Parathyroid adenoma (tissue), 2 donors: ENCODE results near the gene ZFYVE1.
"Not testable (repeated sequence)": the region's sequence is repeated elsewhere in the genome, so short reads cannot be mapped to it uniquely, and the experiment has no call there.

Experiments
- H2AFZ ChIP-seq: fragments of 300-600 bp; sonication (generic); one replicate; pipeline ENCODE4 v1.7.0; 2017; ENCODE audit warnings: antibody characterized with exemption, mild to moderate bottlenecking
- H3K27ac ChIP-seq: fragments of 300-600 bp; sonication (generic); one replicate; pipeline ENCODE4 v1.7.0; 2017
- H3K27me3 ChIP-seq: fragments of 300-600 bp; sonication (generic); one replicate; pipeline ENCODE4 v1.7.0; 2017; ENCODE audit warnings: low read length; ENCODE audit not compliant: control insufficient read depth, insufficient read depth
- H3K36me3 ChIP-seq: fragments of 300-600 bp; sonication (generic); one replicate; pipeline ENCODE4 v1.7.0; 2017; ENCODE audit warnings: low read length; ENCODE audit not compliant: control insufficient read depth, insufficient read depth
- H3K4me1 ChIP-seq: fragments of 300-600 bp; sonication (generic); one replicate; pipeline ENCODE4 v1.7.0; 2017; ENCODE audit warnings: control low read depth
- H3K4me2 ChIP-seq: fragments of 300-600 bp; sonication (generic); one replicate; pipeline ENCODE4 v1.7.0; 2017; ENCODE audit warnings: low read length
- H3K4me3 ChIP-seq: fragments of 300-600 bp; sonication (generic); one replicate; pipeline ENCODE4 v1.7.0; 2017; ENCODE audit warnings: low read depth, low read length
- H3K79me2 ChIP-seq: fragments of 300-600 bp; sonication (generic); one replicate; pipeline ENCODE4 v1.7.0; 2017; ENCODE audit warnings: control low read depth
- H3K9ac ChIP-seq: fragments of 300-600 bp; sonication (generic); one replicate; pipeline ENCODE4 v1.7.0; 2017; ENCODE audit warnings: mild to moderate bottlenecking
- H3K9me3 ChIP-seq: fragments of 300-600 bp; sonication (generic); one replicate; pipeline ENCODE4 v1.7.0; 2017; ENCODE audit warnings: low read length; ENCODE audit not compliant: control insufficient read depth
- CTCF ChIP-seq: fragments of 300-600 bp; sonication (generic); IDR thresholded peaks from one replicate; pipeline ENCODE4 v1.7.0; 2017; ENCODE audit warnings: antibody characterized with exemption, mild to moderate bottlenecking
- donor health status: primary hyperparathyroidism.

The ZFYVE1 gene

GRCh38 chr14:73027984-73028383 lies 1.1 kb upstream of the ZFYVE1 start:
- no peak overlapping the region for H3K4me3 ChIP-seq
- no peak overlapping the region for H3K27ac ChIP-seq
- H3K9ac ChIP-seq, result no peak overlapping the region
- no peaks in the 10 kb centered on the region for H3K27me3 ChIP-seq
- peaks cover 15% of the 10 kb centered on the region for H3K79me2 ChIP-seq
- H3K4me1 ChIP-seq, result no peaks in the 10 kb centered on the region
- no peaks in the 10 kb centered on the region for H3K9me3 ChIP-seq
- no peak overlapping the region for H3K4me2 ChIP-seq
- TF ChIP-seq CTCF, result no peak
- no peaks in the 10 kb centered on the region for H3K36me3 ChIP-seq
- H2AFZ ChIP-seq, result peak overlapping the region; percentile 40

GRCh38 chr14:73027546-73027945 lies 640 bp upstream of the ZFYVE1 start:
- Histone ChIP-seq H3K27ac (no peak overlapping the region), H3K9ac (no peak overlapping the region)

GRCh38 chr14:73026243-73026844 lies 562 bp downstream of the ZFYVE1 start:
- Histone ChIP-seq H3K27me3 (no peaks in the 10 kb centered on the region), H3K36me3 (no peaks in the 10 kb centered on the region), H3K4me2 (peak overlapping the region; percentile 83), H3K27ac (peak overlapping the region; percentile 48), H3K9me3 (no peaks in the 10 kb centered on the region), H3K79me2 (peaks cover 28% of the 10 kb centered on the region), H3K4me1 (peaks cover 4% of the 10 kb centered on the region), H3K9ac (no peak overlapping the region), H3K4me3 (peak overlapping the region; percentile 80), H2AFZ (peak overlapping the region; percentile 57)
- TF ChIP-seq CTCF, result no peak

More at GRCh38 chr14:73027546-73027945, 640 bp upstream of the ZFYVE1 start:
- peak overlapping the region; percentile 40 for H2AFZ ChIP-seq
- no peak overlapping the region for H3K4me2 ChIP-seq
- peak overlapping the region; percentile 80 for H3K4me3 ChIP-seq
- H3K36me3 ChIP-seq, result no peaks in the 10 kb centered on the region
- H3K9me3 ChIP-seq, result no peaks in the 10 kb centered on the region
- peaks cover 3% of the 10 kb centered on the region for H3K4me1 ChIP-seq
- H3K27me3 ChIP-seq, result no peaks in the 10 kb centered on the region
- TF ChIP-seq CTCF, result no peak
- peaks cover 18% of the 10 kb centered on the region for H3K79me2 ChIP-seq

- Histone ChIP-seq H3K36me3 (no peaks in the 10 kb centered on the region), H3K27ac (no peak overlapping the region), H3K4me1 (peaks cover 4% of the 10 kb centered on the region), H3K4me3 (peak overlapping the region; percentile 80), H2AFZ (no peak overlapping the region), H3K79me2 (peaks cover 31% of the 10 kb centered on the region), H3K27me3 (no peaks in the 10 kb centered on the region), H3K4me2 (no peak overlapping the region), H3K9me3 (no peaks in the 10 kb centered on the region), H3K9ac (no peak overlapping the region)
- no peak for TF ChIP-seq CTCF
These were observed 1.4 kb downstream of the ZFYVE1 start for GRCh38 chr14:73025544-73025943.

GRCh38 chr14:73022051-73022450 lies 4.9 kb downstream of the ZFYVE1 start:
- Histone ChIP-seq H3K79me2 (peaks cover 57% of the 10 kb centered on the region), H3K9ac (no peak overlapping the region), H3K36me3 (no peaks in the 10 kb centered on the region), H3K27ac (no peak overlapping the region), H3K27me3 (no peaks in the 10 kb centered on the region), H2AFZ (no peak overlapping the region), H3K4me2 (no peak overlapping the region), H3K4me3 (no peak overlapping the region), H3K9me3 (no peaks in the 10 kb centered on the region), H3K4me1 (peaks cover 4% of the 10 kb centered on the region)
- no peak for TF ChIP-seq CTCF

- H3K4me1 ChIP-seq, H3K27ac ChIP-seq, H2AFZ ChIP-seq, H3K4me2 ChIP-seq, H3K9ac ChIP-seq, H3K27me3 ChIP-seq, H3K4me3 ChIP-seq, H3K9me3 ChIP-seq, H3K36me3 ChIP-seq: not testable (repeated sequence)
- peaks cover 49% of the 10 kb centered on the region for H3K79me2 ChIP-seq
These were observed 10.9 kb downstream of the ZFYVE1 start for GRCh38 chr14:73016011-73016410.

GRCh38 chr14:73015552-73015951 lies 11.4 kb downstream of the ZFYVE1 start:
- not testable (repeated sequence) for H3K4me2 ChIP-seq, H3K4me3 ChIP-seq, H2AFZ ChIP-seq, H3K27ac ChIP-seq, H3K9ac ChIP-seq, H3K36me3 ChIP-seq, H3K4me1 ChIP-seq, H3K9me3 ChIP-seq, H3K27me3 ChIP-seq
- H3K79me2 ChIP-seq, result peaks cover 46% of the 10 kb centered on the region
